Body of pancreas (tissue), 4 donors: ENCODE data around the gene BCL6B. TPM values are rescaled to one million over a fixed set of nuclear protein-coding genes. Genes with fewer than 3 reads are reported as not detected.
A peak's percentile ranks its signal among the peaks of the same experiment; 100 is the strongest.

Experiments
- ATAC-seq: fragments of 150-250 bp; one replicate; pipeline ENCODE4 v1.9.1; 2016
- DNase-seq, 4 donors: peaks; one replicate each; pipeline ENCODE4 v3.0.0-alpha.2; 2019
- H3K27ac ChIP-seq, 4 donors: fragments of 200-600 bp; sonication (generic); 1 replicate in 3 of 4; 2 replicates in 1 of 4; pipeline versions ENCODE4 v1.5.1 to v1.6.1; 2016 to 2019; ENCODE audit warnings: mild to moderate bottlenecking in 1 of 4, mixed read lengths in 1 of 4, moderate library complexity in 1 of 4
- H3K27me3 ChIP-seq, 2 donors: fragments of 200-600 bp; sonication (generic); one replicate each; pipeline ENCODE4 v1.6.0; 2016; ENCODE audit warnings: mild to moderate bottlenecking in 1 of 2
- H3K36me3 ChIP-seq, 2 donors: fragments of 200-600 bp; sonication (generic); replicated peaks in 1 of 2; 2 replicates each; pipeline ENCODE4 v1.5.1; 2016; ENCODE audit warnings: low read depth in 2 of 2; ENCODE audit not compliant: insufficient read depth in 1 of 2
- H3K4me1 ChIP-seq: fragments of 200-600 bp; sonication (generic); one replicate; pipeline ENCODE4 v1.6.0; 2016
- H3K4me3 ChIP-seq, 2 donors: fragments of 200-600 bp; sonication (generic); 1 replicate in 1 of 2; 2 replicates in 1 of 2; pipeline ENCODE4 v1.5.1; 2016 to 2019
- H3K9me3 ChIP-seq, 3 donors: fragments of 200-600 bp; sonication (generic); 1 replicate in 2 of 3; 2 replicates in 1 of 3; pipeline ENCODE4 v1.5.1; 2016
- CTCF ChIP-seq, 7 experiments: fragments of 450-650 bp in 4 of 7; fragments of 200-600 bp in 3 of 7; sonication (generic) in 3 of 7; IDR thresholded peaks; one replicate each; pipeline ENCODE4 v1.5.1; 2016 to 2019; ENCODE audit warnings: antibody characterized with exemption in 7 of 7
- POLR2A ChIP-seq, 3 donors: fragments of 450-650 bp; IDR thresholded peaks; one replicate each; pipeline ENCODE4 v1.6.1; 2016; ENCODE audit warnings: antibody characterized with exemption in 3 of 3, mild to moderate bottlenecking in 2 of 3
- WGBS, 2 donors: methylation state at CpG; one replicate each; pipeline ENCODE4 v1.1.5; 2017; 5-methylcytosine and 5-hydroxymethylcytosine counted together
- intact Hi-C: fragments of 100-400 bp; cut with DNase I; formaldehyde crosslinking; loops from one replicate; pipeline ENCODE4 v1.15.1; 2023
- total RNA-seq, 2 donors: library from RNA; depleted of rRNA; stranded (reverse); fragments of >200 nt; gene quantifications; one replicate each; pipeline ENCODE4 v1.1.0, GENCODE V29; 2016

BCL6B gene
- total RNA-seq, 2 donors from 2014 or later, result 1.6 to 8.9 TPM

- H3K27ac ChIP-seq, result no peak overlapping the region
- no peak overlapping the region for H3K4me3 ChIP-seq
- TF ChIP-seq CTCF (IDR thresholded peaks at IDR 0.05) (no peak), POLR2A (IDR thresholded peaks at IDR 0.05) (no peak)
- DNase-seq, result no peak
- no peak for ATAC-seq
- H3K27me3 ChIP-seq, result no peaks in the 10 kb centered on the region
- H3K36me3 ChIP-seq, result peaks cover 6 to 17% of the 10 kb centered on the region in 2 donors
- no peaks in the 10 kb centered on the region for H3K9me3 ChIP-seq
- H3K4me1 ChIP-seq, result no peaks in the 10 kb centered on the region
- intact Hi-C loops, result loop anchor here (10.0 kb wide), 1 partner anchor 88 kb away; no protein-coding TSS in a partner anchor
- WGBS, 2 donors, result 85 to 88% methylated on average over 6 of the region's 6 CpGs
Observed at GRCh38 chr17:7002288-7003047, 20.4 kb upstream of the BCL6B start.

GRCh38 chr17:7003745-7004144, 19.1 kb upstream of the BCL6B start:
- H3K36me3 ChIP-seq, result peaks cover 6 to 15% of the 10 kb centered on the region in 2 donors
- ATAC-seq, result no peak
- no peaks in the 10 kb centered on the region for H3K9me3 ChIP-seq
- H3K4me1 ChIP-seq, result no peaks in the 10 kb centered on the region
- DNase-seq, result no peak
- intact Hi-C loops, result loop anchor here (10.0 kb wide), 1 partner anchor 89 kb away; no protein-coding TSS in a partner anchor
- no peak for TF ChIP-seq CTCF (IDR thresholded peaks at IDR 0.05)
- TF ChIP-seq POLR2A (IDR thresholded peaks at IDR 0.05), result no peak
- no peaks in the 10 kb centered on the region for H3K27me3 ChIP-seq
- H3K27ac ChIP-seq, result no peak overlapping the region
- H3K4me3 ChIP-seq, result no peak overlapping the region
- WGBS, 2 donors, result 86 to 93% methylated on average over 2 of the region's 2 CpGs

DNA sequence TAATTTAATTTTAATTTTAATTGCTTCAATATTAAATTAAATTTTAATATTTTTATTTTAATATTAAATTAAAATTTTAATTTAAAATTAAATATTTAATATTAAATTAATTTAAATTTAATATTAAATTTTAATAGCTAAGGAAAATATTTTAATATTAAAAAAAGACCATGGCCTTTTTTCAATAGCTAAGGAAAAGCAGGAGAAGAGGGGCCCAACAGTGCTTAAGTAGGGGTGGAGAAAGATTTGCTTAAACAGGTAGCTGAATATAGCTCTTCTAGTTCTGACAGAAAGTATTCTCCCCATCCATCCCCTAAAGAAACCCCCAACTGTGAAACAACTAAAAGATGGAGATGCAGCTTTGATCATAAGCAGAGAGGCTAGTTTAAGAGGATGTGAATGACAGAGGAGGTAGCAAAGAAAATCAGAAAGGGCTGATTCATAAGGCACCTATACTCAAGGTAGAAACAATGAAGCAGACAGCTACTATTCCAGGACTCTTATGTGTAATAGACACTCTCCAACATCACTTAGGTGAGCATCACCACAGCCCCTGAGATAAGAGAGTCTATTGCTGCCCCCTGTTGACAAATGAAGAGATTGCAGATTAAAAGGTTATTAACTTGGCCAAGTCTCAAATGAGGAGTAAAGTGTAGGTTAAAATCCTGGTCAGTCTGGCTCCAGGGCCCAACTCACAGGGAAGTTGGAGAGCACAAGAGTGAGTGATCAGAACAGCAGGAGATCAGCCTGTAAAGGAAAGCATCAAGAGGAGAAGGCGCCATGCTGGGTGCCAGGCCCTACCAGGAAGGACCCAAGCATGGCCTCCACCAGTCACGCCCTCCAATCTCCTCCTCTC, 18.2 kb upstream of the BCL6B start:
- intact Hi-C loops, result loop anchor here (10.0 kb wide), 1 partner anchor 90 kb away; no protein-coding TSS in a partner anchor
- Histone ChIP-seq H3K4me3 (no peak overlapping the region), H3K27ac (no peak overlapping the region), H3K9me3 (no peaks in the 10 kb centered on the region), H3K4me1 (no peaks in the 10 kb centered on the region), H3K36me3 (peaks cover 6 to 8% of the 10 kb centered on the region in 2 donors), H3K27me3 (no peaks in the 10 kb centered on the region)
- TF ChIP-seq CTCF (IDR thresholded peaks at IDR 0.05), result peak in 6 of 7 experiments; percentile 47 to 75 (median 68)
- TF ChIP-seq POLR2A (IDR thresholded peaks at IDR 0.05), result no peak
- peak in 1 of 4 donors; percentile 33 for DNase-seq
- WGBS, 2 donors, result 93 to 100% methylated on average over 2 of the region's 2 CpGs
- ATAC-seq, result peak; percentile 71

DNA sequence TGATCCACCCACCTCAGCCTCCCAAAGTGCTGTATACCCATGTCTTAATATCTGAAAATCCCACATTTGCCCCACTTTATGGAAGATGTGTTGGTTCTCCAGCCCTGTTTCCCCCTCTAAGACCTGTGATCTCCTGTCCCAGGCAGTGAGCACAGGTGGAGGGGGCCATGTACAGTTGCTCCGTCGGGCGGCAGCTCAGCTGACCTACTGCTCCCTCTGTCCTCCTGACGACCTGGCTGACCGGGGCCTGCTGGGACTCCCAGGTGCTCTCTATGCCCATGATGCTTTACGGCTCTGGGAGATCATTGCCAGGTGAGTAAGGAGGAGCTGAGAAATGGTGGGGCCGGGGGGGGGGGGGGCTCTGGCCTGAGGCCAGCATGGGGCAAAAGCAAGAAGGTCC, 17.1 kb upstream of the BCL6B start:
- Histone ChIP-seq H3K9me3 (no peaks in the 10 kb centered on the region), H3K27me3 (no peaks in the 10 kb centered on the region), H3K36me3 (peaks cover 6 to 8% of the 10 kb centered on the region in 2 donors), H3K4me3 (no peak overlapping the region), H3K27ac (no peak overlapping the region), H3K4me1 (peaks cover 8% of the 10 kb centered on the region)
- 77% methylated on average over 6 of the region's 7 CpGs; no CpG with 5 or more reads in 1 of the 2 donors for WGBS, 2 donors
- DNase-seq (no peak), ATAC-seq (no peak)
- intact Hi-C loops, result loop anchor here (10.0 kb wide), 1 partner anchor 91 kb away; no protein-coding TSS in a partner anchor
- TF ChIP-seq POLR2A (IDR thresholded peaks at IDR 0.05), result no peak
- TF ChIP-seq CTCF (IDR thresholded peaks at IDR 0.05), result no peak
